GM12891 (cell line): Measurements from ENCODE around the gene TRPT1.

Experiments
- PAX5 ChIP-seq: IDR thresholded peaks from 2 replicates; pipeline ENCODE4 v1.6.1; 2011; ENCODE audit warnings: low read length, moderate library complexity, mild to moderate bottlenecking; ENCODE audit not compliant: insufficient read depth, severe bottlenecking
- POLR2A ChIP-seq: IDR thresholded peaks from 2 replicates; pipeline ENCODE4 v1.6.1; 2011; ENCODE audit warnings: low read depth, low read length, control low read depth
- POLR2AphosphoS5 ChIP-seq: IDR thresholded peaks from 2 replicates; pipeline ENCODE4 v1.6.1; 2011; ENCODE audit warnings: low read depth, low read length, control low read depth
- POU2F2 ChIP-seq: IDR thresholded peaks from 2 replicates; pipeline ENCODE4 v1.6.1; 2011; ENCODE audit warnings: low read depth, mild to moderate bottlenecking, control low read depth, low read length, moderate library complexity

DNA sequence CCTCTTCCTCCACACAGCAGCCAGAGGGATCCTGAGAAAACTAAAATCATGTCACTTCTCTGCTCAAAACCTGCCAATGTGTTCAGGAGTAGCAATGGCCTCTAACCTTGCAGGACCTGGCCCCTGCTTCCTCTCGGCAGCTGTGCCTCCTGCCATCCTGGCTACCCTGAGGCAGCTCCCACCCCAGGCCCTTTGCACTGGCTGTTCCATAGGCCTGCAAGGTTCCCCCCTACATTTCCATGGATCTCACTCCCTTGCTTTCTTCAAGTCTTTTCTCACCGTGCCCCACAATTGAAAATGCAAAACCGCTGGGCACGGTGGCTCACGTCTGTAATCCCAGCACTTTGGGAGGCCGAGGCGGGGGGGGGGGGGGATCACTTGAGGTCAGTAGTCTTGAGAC is 42.1 kb downstream of the TRPT1 start:
- TF ChIP-seq POLR2A (no peak), POLR2AphosphoS5 (no peak), PAX5 (no peak), POU2F2 (no peak)
